Right kidney (tissue), 1 donor: ENCODE measurements around the gene DENND4C.
"Not testable (repeated sequence)": the region's sequence is repeated elsewhere in the genome, so short reads cannot be mapped to it uniquely, and the experiment has no call there.

Experiments used
- DNase-seq: peaks from one replicate; pipeline ENCODE4 v3.0.0-alpha.2; 2016

Gene DENND4C

DNA sequence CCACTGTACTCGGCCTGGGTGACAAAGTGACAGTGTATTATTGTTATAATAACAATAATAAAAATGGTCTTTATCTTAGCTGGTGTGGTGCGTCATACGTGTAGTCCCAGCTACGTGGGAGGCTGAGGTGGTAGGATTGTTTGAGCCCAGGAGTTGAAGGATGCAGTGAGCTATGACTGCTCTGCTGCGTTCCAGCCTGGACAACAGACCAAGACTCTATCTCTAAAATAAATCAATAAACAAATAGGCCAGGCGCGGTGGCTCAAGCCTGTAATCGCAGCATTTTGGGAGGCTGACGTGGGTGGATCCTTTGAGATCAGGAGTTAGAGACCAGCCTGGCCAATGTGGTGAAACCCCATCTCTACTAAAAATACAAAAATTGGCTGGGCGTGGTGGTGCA, 9.2 kb upstream of the DENND4C start:
- DNase-seq: no peak

DNA sequence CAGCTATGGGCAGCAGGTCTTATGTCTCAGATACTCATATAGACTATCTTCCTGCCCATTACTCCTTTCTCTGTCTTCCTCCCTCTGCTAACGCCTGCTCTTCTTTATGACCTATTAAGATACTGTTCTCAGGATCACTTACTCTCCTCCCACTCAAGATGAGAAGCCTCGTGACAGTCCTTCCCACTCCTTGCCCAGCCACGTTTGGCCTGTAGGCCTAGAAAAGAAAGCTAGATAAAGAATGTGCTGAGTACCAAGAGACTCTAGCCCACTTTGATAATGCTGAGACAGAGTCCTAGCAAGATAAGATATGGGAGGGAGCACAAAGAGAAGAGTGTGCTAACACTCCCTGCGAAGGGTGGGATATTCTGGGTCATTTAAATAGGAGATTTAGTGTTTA, 6.8 kb upstream of the DENND4C start:
- DNase-seq: no peak

- DNase-seq: no peak
These were observed 5.9 kb upstream of the DENND4C start for GRCh38 chr9:19224563-19224962.

DNA sequence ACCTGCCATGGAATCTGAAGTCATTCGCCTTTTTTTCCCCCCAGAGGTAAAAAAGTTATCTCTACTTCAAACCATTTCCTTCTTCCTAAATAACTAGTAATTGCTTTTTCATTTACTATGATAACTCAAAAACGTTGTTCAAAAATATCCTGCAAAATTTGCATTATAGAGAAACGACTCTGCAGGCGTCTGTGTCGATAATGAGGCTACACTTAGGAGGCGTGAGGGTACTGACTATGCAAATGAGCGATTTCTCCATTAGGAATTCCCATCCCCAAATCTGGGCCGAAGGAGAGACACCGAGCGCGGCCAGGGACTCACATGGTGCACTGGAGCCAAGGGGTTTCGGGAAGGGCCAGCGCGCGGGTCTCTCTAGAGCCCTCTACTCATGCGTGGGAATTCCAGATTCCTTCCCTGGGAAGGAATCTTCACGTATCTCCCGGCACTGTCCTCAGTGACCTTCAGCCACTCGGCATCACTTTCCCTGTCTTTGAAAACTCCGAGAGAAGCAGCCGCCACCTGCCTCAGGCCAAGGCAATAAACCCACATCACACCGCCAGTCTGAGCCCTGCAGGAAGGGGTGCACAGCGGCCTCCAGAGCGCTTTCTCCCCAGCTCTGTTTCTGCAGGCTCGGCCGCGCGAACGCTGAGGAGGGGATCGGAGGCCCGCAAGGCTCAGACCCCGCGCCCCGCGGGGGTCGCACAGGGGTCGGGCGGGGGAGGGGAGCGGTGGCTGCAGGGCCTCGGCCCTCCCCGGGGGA, 718 bp upstream of the DENND4C start:
- DNase-seq: peak; percentile 91

- peak; percentile 43 for DNase-seq
These were observed 822 bp downstream of the DENND4C start for GRCh38 chr9:19231126-19231903.

DNA sequence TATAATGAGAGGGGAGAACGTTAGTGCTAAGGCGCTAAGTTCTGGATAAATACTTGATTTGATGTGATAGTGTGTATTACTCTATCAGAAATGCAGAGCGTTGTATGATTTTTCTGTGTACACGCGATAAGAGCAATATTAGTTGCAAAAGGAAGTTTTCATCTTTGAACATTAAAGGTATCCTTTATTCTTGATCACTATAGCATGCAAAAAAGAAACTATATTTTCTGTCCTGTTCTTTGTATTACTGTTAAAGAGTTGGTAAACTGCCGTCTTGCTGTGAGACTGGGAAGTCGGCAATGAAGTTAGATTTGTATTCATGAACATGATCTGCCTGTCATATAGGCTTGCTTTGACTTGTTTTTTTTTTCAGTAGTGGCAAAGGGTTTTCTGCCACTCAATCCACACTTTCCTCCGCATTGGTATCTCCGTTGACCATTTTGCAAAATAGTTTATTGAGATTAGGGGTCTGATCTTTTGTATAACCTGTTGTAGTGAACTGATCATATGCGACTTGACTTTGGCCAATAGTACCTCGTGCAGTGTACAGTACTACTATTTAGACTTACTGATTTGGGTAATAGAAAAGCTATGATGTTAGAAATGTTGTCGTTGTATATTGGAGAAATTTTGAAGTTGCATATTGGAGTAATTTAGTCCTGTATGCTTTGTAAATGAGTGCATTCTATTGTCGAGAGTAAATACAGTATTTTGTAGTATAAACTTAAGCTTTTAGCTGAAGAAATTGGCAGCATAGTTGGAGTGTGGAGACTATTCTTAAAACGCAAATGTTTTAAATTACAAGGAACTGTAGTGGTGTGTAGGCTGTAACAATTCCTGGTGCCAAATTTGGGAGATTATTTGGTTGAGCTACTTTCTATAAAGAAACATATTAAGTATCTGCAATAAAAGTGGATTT, 1.7 kb downstream of the DENND4C start:
- peak; percentile 20 for DNase-seq

GRCh38 chr9:19232823-19233194, 2.3 kb downstream of the DENND4C start:
- no peak for DNase-seq

DNA sequence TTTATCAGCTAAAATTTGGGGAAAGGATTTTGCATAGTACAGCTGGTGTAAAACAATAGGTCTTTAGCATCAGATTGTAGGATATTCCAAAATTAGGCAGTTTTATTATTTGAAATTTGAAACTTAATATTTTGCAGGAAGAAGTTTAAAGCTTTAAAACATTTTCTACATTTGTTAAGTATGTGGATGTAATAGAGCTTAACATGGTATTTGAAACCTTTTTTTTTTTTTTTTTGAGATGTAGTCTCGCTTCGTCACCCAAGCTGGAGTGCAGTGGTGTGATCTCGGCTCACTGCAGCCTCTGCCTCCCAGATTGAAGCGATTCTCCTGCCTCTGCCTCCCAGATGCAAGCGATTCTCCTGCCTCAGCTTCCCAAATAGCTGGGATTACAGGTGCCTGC, 2.9 kb downstream of the DENND4C start:
- DNase-seq: no peak

GRCh38 chr9:19239955-19240354, 9.5 kb downstream of the DENND4C start:
- DNase-seq: no peak

DNA sequence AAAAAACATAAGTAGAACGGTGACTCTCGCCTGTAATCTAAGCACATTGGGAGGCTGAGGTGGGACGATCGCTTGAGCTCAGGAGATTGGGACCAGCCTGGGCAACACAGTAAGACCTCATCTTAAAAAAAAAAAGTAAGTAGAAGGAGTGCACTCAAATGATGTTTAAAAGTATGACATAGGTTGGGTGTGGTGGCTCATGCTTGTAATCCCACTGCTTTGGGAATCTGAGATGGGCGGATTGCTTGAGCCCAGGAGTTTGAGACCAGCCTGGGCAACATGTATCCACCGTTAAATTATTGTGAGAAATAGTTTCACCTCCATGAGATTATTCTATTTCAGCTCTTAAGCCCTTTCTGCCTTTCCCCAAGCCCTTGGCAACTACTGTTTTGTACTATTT, 11.2 kb downstream of the DENND4C start:
- DNase-seq: no peak

DNA sequence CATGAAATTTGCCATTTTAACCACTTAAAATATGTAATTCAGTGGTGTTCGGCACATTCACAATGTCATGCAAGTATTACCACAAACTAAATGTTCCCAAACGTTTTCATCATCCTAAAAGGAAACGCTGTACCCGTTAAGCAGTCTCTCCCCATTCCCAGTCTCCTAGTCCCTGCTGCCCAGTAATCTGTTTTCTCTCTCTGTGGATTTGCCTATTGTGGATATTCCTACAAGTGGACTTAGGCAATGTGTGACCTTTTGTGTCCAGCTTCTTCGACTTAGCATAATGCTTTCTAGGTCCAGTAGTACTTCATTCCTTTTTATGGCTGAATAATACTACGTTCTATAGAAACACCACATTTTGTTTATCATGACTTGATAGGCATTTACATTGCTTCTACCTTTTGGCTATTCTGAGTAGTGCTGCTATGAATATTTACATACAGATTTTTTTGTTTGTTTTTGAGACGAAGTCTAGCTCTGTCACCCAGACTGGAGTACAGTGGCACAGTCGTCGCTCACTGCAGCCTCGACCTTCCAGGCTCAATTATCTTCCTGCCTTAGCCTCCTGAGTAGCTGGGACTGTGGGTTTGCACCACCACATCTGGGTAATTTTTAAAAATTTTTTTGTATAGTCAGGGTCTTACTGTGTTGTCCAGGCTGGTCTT, 13.0 kb downstream of the DENND4C start:
- DNase-seq: no peak

- DNase-seq: no peak
These were observed 16.4 kb downstream of the DENND4C start for GRCh38 chr9:19246891-19247290.

DNA sequence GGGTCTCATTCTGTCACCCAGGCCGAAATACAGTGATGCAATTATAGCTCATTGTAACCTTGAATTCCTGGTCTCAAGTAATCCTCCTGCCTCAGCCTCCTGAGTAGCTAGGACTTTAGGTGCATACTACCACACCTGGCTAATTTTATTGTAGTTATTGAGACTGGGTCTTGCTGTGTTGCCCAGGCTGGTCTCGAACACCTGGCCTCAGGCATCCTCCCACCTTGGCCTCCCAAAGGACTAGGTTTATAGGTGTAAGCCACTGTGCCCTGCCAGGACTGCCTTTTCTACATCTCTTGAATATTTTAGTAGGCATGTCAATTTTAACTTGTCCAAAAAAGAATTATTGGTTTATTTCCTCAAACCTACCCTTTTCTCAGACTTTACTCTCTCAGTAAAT, 16.9 kb downstream of the DENND4C start:
- no peak for DNase-seq

DNA sequence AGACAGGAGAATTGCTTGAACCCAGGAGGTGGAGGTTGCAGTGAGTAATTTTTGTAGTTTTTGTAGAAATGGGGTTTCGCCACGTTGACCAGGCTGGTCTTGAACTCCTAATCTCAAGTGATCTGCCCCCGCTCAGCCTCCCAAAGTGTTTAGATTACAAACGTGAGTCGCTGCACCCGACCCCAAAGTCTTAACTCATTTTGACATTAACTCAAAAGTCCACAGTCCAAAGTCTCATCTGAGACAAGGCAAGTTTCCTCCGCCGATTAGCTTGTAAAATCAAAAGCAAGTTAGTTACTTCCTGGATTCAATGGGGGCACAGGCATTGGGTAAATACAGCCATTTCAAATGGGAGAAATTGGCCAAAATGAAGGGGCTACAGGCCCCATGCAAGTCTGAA, 19.9 kb downstream of the DENND4C start:
- DNase-seq: not testable (repeated sequence)

- not testable (repeated sequence) for DNase-seq
These were observed 20.7 kb downstream of the DENND4C start for GRCh38 chr9:19251203-19251602.

DNA sequence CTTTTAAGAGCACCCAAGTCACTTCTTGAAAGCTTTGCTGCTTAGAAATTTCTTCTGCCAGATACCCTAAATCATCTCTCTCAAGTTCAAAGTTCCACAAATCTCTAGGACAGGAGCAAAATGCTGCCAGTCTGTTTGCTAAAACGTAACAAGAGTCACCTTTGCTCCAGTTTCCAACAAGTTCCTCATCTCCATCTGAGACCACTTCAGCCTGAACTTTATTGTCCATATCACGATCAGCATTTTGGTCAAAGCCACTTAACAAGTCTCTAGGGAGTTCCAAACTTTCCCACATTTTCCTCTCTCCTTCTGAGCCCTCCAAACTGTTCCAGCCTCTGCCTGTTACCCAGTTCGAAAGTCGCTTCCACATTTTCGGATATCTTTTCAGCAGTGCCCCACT, 21.1 kb downstream of the DENND4C start:
- not testable (repeated sequence) for DNase-seq

DNA sequence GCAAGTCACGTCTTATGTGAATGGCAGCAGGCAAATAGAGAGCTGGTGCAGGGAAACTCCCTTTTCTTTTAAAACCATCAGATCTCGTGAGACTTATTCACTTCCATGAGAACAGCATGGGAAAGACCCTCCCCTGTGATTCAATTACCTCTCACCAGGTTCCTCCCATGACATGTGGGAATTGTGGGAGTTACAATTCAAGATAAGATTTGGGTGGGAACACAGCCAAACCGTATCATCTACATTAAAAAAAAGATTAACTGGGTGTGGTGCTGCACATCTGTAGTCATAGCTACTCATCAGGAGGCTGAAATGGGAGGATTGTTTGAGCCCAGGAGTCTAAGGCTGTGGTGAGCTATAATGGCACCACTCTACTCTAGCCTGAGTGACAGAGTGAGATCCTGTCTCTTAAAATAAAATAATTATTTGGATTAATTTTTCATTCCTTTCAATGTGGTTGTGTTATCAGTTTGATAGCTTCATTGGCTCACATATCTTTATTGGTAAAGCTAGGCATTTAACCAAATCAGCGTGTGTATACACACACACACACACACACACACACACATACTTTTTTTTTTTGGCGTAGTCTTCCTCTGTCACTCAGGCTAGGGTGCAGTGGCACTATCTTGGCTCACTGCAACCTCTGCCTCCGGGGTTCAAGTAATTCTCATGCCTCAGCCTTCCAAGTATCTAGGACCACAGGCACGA, 21.8 kb downstream of the DENND4C start:
- DNase-seq: no peak

DNA sequence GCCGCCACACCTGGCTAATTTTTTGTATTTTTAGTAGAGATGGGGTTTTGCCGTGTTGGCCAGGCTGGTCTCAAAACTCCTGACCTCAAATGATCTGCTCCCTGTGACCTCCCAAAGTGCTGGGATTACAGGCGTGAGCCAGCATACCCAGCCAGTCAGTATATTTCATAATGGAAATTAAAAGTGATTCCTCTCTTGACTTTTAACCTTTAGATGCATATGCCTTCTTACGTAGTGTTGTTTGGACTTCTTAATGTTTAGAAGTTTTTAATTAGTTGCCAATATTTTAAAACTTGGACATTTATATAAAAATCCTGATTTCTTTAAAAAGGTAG, 22.4 kb downstream of the DENND4C start:
- no peak for DNase-seq

DNA sequence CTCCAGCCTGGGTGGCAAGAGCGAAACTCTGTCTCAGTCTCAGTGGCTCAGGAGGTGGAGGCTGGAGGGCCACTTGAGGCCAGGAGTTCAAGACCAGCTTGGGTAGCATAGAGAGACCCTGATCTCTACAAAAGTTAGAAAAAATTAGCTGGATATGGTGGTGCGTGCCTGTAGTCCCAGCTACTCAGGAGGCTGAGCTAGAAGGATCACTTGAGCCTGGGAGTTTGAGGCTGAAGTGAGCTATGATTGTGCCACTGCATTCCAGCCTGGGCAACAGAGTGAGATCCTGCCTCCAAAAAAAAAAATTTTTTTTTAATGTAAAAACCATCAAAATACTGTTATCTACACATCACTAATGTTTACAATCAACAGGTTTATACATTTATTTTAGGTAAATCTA, 24.6 kb downstream of the DENND4C start:
- no peak for DNase-seq

DNA sequence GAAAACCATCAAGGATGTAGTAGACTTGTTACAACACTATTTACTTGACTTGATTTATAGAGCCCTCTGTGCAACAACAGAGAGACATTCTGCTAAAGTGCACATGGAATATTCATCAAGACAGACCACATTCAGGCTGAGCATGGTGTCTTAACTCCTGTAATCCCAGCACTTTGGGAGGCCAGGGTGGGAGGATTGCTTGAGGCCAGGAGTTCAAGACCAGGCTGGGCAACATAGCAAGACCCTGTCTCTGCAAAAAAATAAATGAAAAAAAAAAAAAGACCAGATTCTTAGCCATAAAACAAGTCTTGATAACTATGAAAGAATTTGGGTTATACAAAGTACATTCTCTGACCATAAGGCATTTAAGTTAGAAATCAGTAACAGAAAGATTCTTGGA, 25.3 kb downstream of the DENND4C start:
- no peak for DNase-seq

DNA sequence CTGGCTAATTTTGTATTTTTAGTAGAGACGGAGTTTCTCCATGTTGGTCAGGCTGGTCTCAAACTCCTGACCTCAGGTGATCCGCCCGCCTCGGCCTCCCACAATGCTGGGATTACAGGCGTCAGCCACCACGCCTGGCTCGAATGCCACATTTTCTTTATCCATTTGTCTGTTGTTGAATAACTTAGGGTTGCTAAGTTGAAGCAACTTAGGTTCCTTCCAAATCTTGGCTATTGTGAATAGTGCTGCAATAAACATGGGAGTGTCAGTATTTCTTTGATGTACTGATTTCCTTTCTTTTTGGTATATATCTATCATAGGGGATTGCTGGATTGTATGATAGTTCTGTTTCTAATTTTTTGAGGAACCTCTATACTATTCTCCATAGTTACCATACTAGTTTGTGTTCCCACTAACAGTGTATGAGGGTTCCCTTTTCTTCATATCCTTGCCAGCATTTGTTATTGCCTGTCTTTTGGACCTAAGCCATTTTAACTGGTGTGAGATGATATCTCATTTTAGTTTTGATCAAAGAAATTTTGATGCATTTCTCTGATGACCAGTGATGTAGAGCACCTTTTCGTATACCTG, 29.3 kb downstream of the DENND4C start:
- not testable (repeated sequence) for DNase-seq
